ENCODE data around the gene GPC1. TPM values are rescaled to one million over a fixed set of nuclear protein-coding genes. Genes with fewer than 3 reads are reported as not detected.

The GPC1 gene
- total and polyA plus RNA-seq, 10 of the 15 experiments (the other 5 are each of a cell fraction or from before 2014, with no cell fraction given), result 0.06 to 0.77 (median 0.23) TPM; not detected in 3

DNA sequence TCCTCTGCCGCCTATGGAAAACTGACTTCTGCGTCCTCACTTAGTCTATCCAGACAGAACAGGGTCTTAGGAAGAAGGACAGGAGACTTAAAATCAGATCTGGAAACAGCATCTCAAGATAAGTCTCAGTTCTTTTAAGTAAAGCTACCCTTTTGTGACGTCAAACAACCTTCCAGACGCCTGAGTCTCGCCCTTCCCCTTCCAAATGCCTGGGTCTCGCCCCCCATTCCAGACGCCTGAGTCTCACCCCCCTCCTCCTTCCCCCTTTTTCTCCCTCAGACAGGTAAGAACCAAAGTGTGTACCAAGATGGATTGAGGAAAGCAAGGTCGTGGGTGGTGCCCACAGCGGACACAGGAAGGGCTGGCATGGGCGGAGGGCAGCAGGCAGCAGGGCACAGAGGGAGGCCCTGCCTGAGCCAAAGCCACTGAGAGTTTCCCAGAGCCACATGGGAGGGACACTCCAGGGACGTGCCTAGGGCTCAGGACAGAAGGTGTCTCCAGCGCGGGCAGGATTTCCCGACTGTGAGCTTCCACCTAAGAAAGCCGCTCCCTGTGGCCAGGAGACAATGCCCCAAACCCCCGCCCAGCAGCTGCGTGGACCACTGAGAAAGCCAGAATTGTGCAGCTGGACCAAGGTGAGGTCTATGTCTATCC, 71.1 kb downstream of the GPC1 start (continued):
- TF ChIP-seq CTCF (IDR thresholded peaks at IDR 0.05 in 2 of 3, conservative IDR thresholded peaks at IDR 0.05 in 1 of 3; ENCODE audit: control insufficient read depth in 2 of 3, extremely low read depth in 1 of 3, insufficient read depth in 1 of 3, low read depth in 3 of 3, low read length in 3 of 3) (no peak), NFYA (IDR thresholded peaks at IDR 0.05; ENCODE audit: borderline replicate concordance, low read depth, low read length) (no peak)

DNA sequence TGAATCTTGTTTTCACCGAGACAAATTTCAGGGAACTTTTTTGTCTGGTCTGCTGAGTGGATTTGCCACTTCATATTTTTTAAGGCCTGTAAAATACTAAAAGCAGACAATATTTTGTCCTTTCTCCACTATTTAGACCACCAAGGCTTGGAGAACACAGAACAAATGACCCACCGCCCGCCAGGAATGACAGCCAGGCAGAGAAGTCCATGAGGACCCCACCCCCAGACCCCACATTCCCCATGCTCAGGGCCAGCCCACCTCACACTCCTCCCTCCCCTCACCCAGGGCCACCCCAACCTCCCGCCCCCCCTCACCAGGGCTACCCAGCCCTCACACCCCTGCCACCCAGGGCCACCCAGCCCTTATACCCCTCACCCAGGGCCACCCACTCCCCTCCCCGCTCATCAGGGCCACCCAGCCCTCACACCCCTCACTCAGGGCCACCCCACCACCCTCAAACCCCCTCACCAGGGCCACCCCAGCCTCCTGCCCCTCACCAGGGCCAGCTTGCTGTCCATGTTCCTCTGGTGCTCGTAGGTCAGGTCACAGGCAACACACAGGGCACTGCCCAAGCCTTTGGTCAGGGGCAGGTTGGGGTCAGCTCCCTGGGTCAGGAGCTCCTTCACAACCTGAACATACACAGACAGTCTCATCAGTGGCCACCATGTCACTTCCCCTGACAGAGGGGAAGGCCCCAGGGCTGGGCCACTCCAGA, 71.8 kb downstream of the GPC1 start:
- H3K9ac ChIP-seq (ENCODE audit: control insufficient read depth, insufficient read depth, low read length), result no peak overlapping the region
- 61% methylated on average over 4 of the region's 6 CpGs for WGBS (ENCODE audit: insufficient coverage, insufficient replicate concordance, low lambda C conversion rate, missing lambda C conversion rate)
- intact Hi-C loops (cut with micrococcal nuclease; ENCODE audit: unreplicated experiment) (no loop called here), in situ Hi-C loops (cut with MboI) (loop anchor here (25.0 kb wide), 1 partner anchor 330 kb away; no protein-coding TSS in a partner anchor)
- FAIRE-seq, result no peak
- no peaks in the 10 kb centered on the region for H3K4me1 ChIP-seq (ENCODE audit: control insufficient read depth, insufficient read depth, low read length)
- RAD21 ChIA-PET (ENCODE audit: unreplicated experiment), result no interaction called here
- H3K27ac ChIP-seq (ENCODE audit: control insufficient read depth, insufficient read depth), result no peak overlapping the region
- BruUV-seq (replicated peaks), result no TSS peak
- no peaks in the 10 kb centered on the region for H4K20me1 ChIP-seq (ENCODE audit: control insufficient read depth, insufficient read depth)
- no peaks in the 10 kb centered on the region for H3K79me2 ChIP-seq (ENCODE audit: control insufficient read depth, insufficient read depth, low read length)
- DNase-seq (ENCODE audit: low read depth, low spot score), result no peak
- no peaks in the 10 kb centered on the region for H3K36me3 ChIP-seq (ENCODE audit: control insufficient read depth in 2 of 2, insufficient read depth in 2 of 2, low read length in 1 of 2)
- no peaks in the 10 kb centered on the region for H3K9me3 ChIP-seq (replicated peaks; ENCODE audit: control insufficient read depth, insufficient read depth, low read length)
- H3K27me3 ChIP-seq (replicated peaks in 1 of 2; ENCODE audit: control insufficient read depth in 2 of 2, insufficient read depth in 2 of 2, low read length in 1 of 2), result no peaks in the 10 kb centered on the region
- H3K4me3 ChIP-seq, result no peak overlapping the region
- ATAC-seq, result no peak
- CTCF ChIA-PET, result interaction anchor here (0.6 kb wide), 1 partner anchor 144 kb away, joined by 3 read pairs; no protein-coding TSS in a partner anchor
- H2AFZ ChIP-seq (ENCODE audit: control insufficient read depth, low read depth, low read length), result no peak overlapping the region
- SMC1A ChIA-PET (ENCODE audit: uncharacterized antibody, unreplicated experiment), result no interaction called here
- H3K4me2 ChIP-seq (ENCODE audit: control insufficient read depth, insufficient read depth), result no peak overlapping the region
- no peak for TF ChIP-seq HDGF (IDR thresholded peaks at IDR 0.05)
- TF ChIP-seq EP300 (IDR thresholded peaks at IDR 0.05; ENCODE audit: borderline replicate concordance in 1 of 2, control insufficient read depth in 1 of 2, low read depth in 2 of 2, low read length in 2 of 2), result no peak
- no peak for TF ChIP-seq RELB (IDR thresholded peaks at IDR 0.05; ENCODE audit: low read depth)
- TF ChIP-seq CEBPZ (IDR thresholded peaks at IDR 0.05; ENCODE audit: low read depth, low read length), result no peak
- POLR2A ChIA-PET, result no interaction called here
